Measurements from ENCODE around the gene FOXD2. TPM values are rescaled to one million over a fixed set of nuclear protein-coding genes. Genes with fewer than 3 reads are reported as not detected.
A peak's percentile ranks its signal among the peaks of the same experiment; 100 is the strongest.

Gene FOXD2
- total RNA-seq, 1 donor from 2014 or later: under 0.01 TPM

GRCh38 chr1:47402591-47402990 is 35.3 kb upstream of the FOXD2 start:
- Histone ChIP-seq H3K27ac (ENCODE audit: low read depth, low read length) (no peak overlapping the region), H3K9me3 (ENCODE audit: control insufficient read depth in 3 of 3, low read length in 3 of 3) (no peaks in the 10 kb centered on the region), H3K36me3 (ENCODE audit: control insufficient read depth in 3 of 3, insufficient read depth in 3 of 3, low read length in 3 of 3) (no peaks in the 10 kb centered on the region), H3K27me3 (ENCODE audit: control insufficient read depth in 3 of 3, insufficient read depth in 3 of 3, low read length in 3 of 3) (peaks cover 20 to 40% (median 34%) of the 10 kb centered on the region in 3 donors), H3K4me3 (ENCODE audit: low read length in 3 of 3) (no peak overlapping the region), H3K9ac (ENCODE audit: low read depth in 1 of 3, low read length in 3 of 3) (no peak overlapping the region), H3K4me1 (ENCODE audit: control insufficient read depth in 3 of 3, insufficient read depth in 3 of 3, low read length in 3 of 3) (no peaks in the 10 kb centered on the region)

GRCh38 chr1:47403321-47403910 is 34.4 kb upstream of the FOXD2 start:
- Histone ChIP-seq H3K27me3 (ENCODE audit: control insufficient read depth in 3 of 3, insufficient read depth in 3 of 3, low read length in 3 of 3) (peaks cover 20 to 40% (median 34%) of the 10 kb centered on the region in 3 donors), H3K9ac (ENCODE audit: low read depth in 1 of 3, low read length in 3 of 3) (no peak overlapping the region), H3K27ac (ENCODE audit: low read depth, low read length) (no peak overlapping the region), H3K4me1 (ENCODE audit: control insufficient read depth in 3 of 3, insufficient read depth in 3 of 3, low read length in 3 of 3) (no peaks in the 10 kb centered on the region), H3K4me3 (ENCODE audit: low read length in 3 of 3) (no peak overlapping the region), H3K9me3 (ENCODE audit: control insufficient read depth in 3 of 3, low read length in 3 of 3) (no peaks in the 10 kb centered on the region), H3K36me3 (ENCODE audit: control insufficient read depth in 3 of 3, insufficient read depth in 3 of 3, low read length in 3 of 3) (no peaks in the 10 kb centered on the region)

GRCh38 chr1:47405697-47406096 is 32.1 kb upstream of the FOXD2 start:
- Histone ChIP-seq H3K27ac (ENCODE audit: low read depth, low read length) (no peak overlapping the region), H3K4me3 (ENCODE audit: low read length in 3 of 3) (no peak overlapping the region), H3K4me1 (ENCODE audit: control insufficient read depth in 3 of 3, insufficient read depth in 3 of 3, low read length in 3 of 3) (peaks cover 0 to 6% (median 0%) of the 10 kb centered on the region in 3 donors), H3K36me3 (ENCODE audit: control insufficient read depth in 3 of 3, insufficient read depth in 3 of 3, low read length in 3 of 3) (no peaks in the 10 kb centered on the region), H3K9ac (ENCODE audit: low read depth in 1 of 3, low read length in 3 of 3) (no peak overlapping the region), H3K27me3 (ENCODE audit: control insufficient read depth in 3 of 3, insufficient read depth in 3 of 3, low read length in 3 of 3) (peaks cover 11 to 35% (median 23%) of the 10 kb centered on the region in 3 donors), H3K9me3 (ENCODE audit: control insufficient read depth in 3 of 3, low read length in 3 of 3) (no peaks in the 10 kb centered on the region)

- Histone ChIP-seq H3K4me3 (ENCODE audit: low read length in 3 of 3) (no peak overlapping the region), H3K4me1 (ENCODE audit: control insufficient read depth in 3 of 3, insufficient read depth in 3 of 3, low read length in 3 of 3) (peaks cover 0 to 6% (median 0%) of the 10 kb centered on the region in 3 donors), H3K9me3 (ENCODE audit: control insufficient read depth in 3 of 3, low read length in 3 of 3) (no peaks in the 10 kb centered on the region), H3K27me3 (ENCODE audit: control insufficient read depth in 3 of 3, insufficient read depth in 3 of 3, low read length in 3 of 3) (peaks cover 3 to 29% (median 13%) of the 10 kb centered on the region in 3 donors), H3K36me3 (ENCODE audit: control insufficient read depth in 3 of 3, insufficient read depth in 3 of 3, low read length in 3 of 3) (no peaks in the 10 kb centered on the region), H3K9ac (ENCODE audit: low read depth in 1 of 3, low read length in 3 of 3) (no peak overlapping the region), H3K27ac (ENCODE audit: low read depth, low read length) (no peak overlapping the region)
Observed at GRCh38 chr1:47406966-47407365, 30.9 kb upstream of the FOXD2 start.

- H3K36me3 ChIP-seq (ENCODE audit: control insufficient read depth in 3 of 3, insufficient read depth in 3 of 3, low read length in 3 of 3): no peaks in the 10 kb centered on the region
- no peaks in the 10 kb centered on the region for H3K9me3 ChIP-seq (ENCODE audit: control insufficient read depth in 3 of 3, low read length in 3 of 3)
- H3K9ac ChIP-seq (ENCODE audit: low read depth in 1 of 3, low read length in 3 of 3): no peak overlapping the region
- H3K27me3 ChIP-seq (ENCODE audit: control insufficient read depth in 3 of 3, insufficient read depth in 3 of 3, low read length in 3 of 3): peaks cover 3 to 24% (median 12%) of the 10 kb centered on the region in 3 donors
- peaks cover 0 to 6% (median 0%) of the 10 kb centered on the region in 3 donors for H3K4me1 ChIP-seq (ENCODE audit: control insufficient read depth in 3 of 3, insufficient read depth in 3 of 3, low read length in 3 of 3)
- H3K4me3 ChIP-seq (ENCODE audit: low read length in 3 of 3): no peak overlapping the region
- no peak overlapping the region for H3K27ac ChIP-seq (ENCODE audit: low read depth, low read length)
Observed at GRCh38 chr1:47407481-47407880, 30.4 kb upstream of the FOXD2 start.

- no peak overlapping the region for H3K9ac ChIP-seq (ENCODE audit: low read depth in 1 of 3, low read length in 3 of 3)
- H3K4me1 ChIP-seq (ENCODE audit: control insufficient read depth in 3 of 3, insufficient read depth in 3 of 3, low read length in 3 of 3): peaks cover 0 to 6% (median 0%) of the 10 kb centered on the region in 3 donors
- no peaks in the 10 kb centered on the region for H3K36me3 ChIP-seq (ENCODE audit: control insufficient read depth in 3 of 3, insufficient read depth in 3 of 3, low read length in 3 of 3)
- no peak overlapping the region for H3K4me3 ChIP-seq (ENCODE audit: low read length in 3 of 3)
- peaks cover 4 to 19% (median 11%) of the 10 kb centered on the region in 3 donors for H3K27me3 ChIP-seq (ENCODE audit: control insufficient read depth in 3 of 3, insufficient read depth in 3 of 3, low read length in 3 of 3)
- no peak overlapping the region for H3K27ac ChIP-seq (ENCODE audit: low read depth, low read length)
- no peaks in the 10 kb centered on the region for H3K9me3 ChIP-seq (ENCODE audit: control insufficient read depth in 3 of 3, low read length in 3 of 3)
Observed at GRCh38 chr1:47409311-47410067, 28.4 kb upstream of the FOXD2 start.

- Histone ChIP-seq H3K4me1 (ENCODE audit: control insufficient read depth in 3 of 3, insufficient read depth in 3 of 3, low read length in 3 of 3) (peaks cover 0 to 6% (median 0%) of the 10 kb centered on the region in 3 donors), H3K9ac (ENCODE audit: low read depth in 1 of 3, low read length in 3 of 3) (no peak overlapping the region), H3K27ac (ENCODE audit: low read depth, low read length) (no peak overlapping the region), H3K27me3 (ENCODE audit: control insufficient read depth in 3 of 3, insufficient read depth in 3 of 3, low read length in 3 of 3) (peaks cover 8 to 25% (median 15%) of the 10 kb centered on the region in 3 donors), H3K4me3 (ENCODE audit: low read length in 3 of 3) (no peak overlapping the region), H3K9me3 (ENCODE audit: control insufficient read depth in 3 of 3, low read length in 3 of 3) (no peaks in the 10 kb centered on the region), H3K36me3 (ENCODE audit: control insufficient read depth in 3 of 3, insufficient read depth in 3 of 3, low read length in 3 of 3) (no peaks in the 10 kb centered on the region)
Observed at GRCh38 chr1:47410068-47410455, 27.8 kb upstream of the FOXD2 start.

- H3K9me3 ChIP-seq (ENCODE audit: control insufficient read depth in 3 of 3, low read length in 3 of 3): no peaks in the 10 kb centered on the region
- H3K27ac ChIP-seq (ENCODE audit: low read depth, low read length): no peak overlapping the region
- peaks cover 16 to 29% (median 16%) of the 10 kb centered on the region in 3 donors for H3K27me3 ChIP-seq (ENCODE audit: control insufficient read depth in 3 of 3, insufficient read depth in 3 of 3, low read length in 3 of 3)
- H3K4me3 ChIP-seq (ENCODE audit: low read length in 3 of 3): no peak overlapping the region
- H3K36me3 ChIP-seq (ENCODE audit: control insufficient read depth in 3 of 3, insufficient read depth in 3 of 3, low read length in 3 of 3): no peaks in the 10 kb centered on the region
- H3K4me1 ChIP-seq (ENCODE audit: control insufficient read depth in 3 of 3, insufficient read depth in 3 of 3, low read length in 3 of 3): peaks cover 0 to 6% (median 0%) of the 10 kb centered on the region in 3 donors
- no peak overlapping the region for H3K9ac ChIP-seq (ENCODE audit: low read depth in 1 of 3, low read length in 3 of 3)
Observed at GRCh38 chr1:47411436-47411835, 26.4 kb upstream of the FOXD2 start.

GRCh38 chr1:47412437-47412836 is 25.4 kb upstream of the FOXD2 start:
- Histone ChIP-seq H3K9ac (ENCODE audit: low read depth in 1 of 3, low read length in 3 of 3) (no peak overlapping the region), H3K9me3 (ENCODE audit: control insufficient read depth in 3 of 3, low read length in 3 of 3) (no peaks in the 10 kb centered on the region), H3K4me1 (ENCODE audit: control insufficient read depth in 3 of 3, insufficient read depth in 3 of 3, low read length in 3 of 3) (peaks cover 0 to 6% (median 0%) of the 10 kb centered on the region in 3 donors), H3K4me3 (ENCODE audit: low read length in 3 of 3) (no peak overlapping the region), H3K27me3 (ENCODE audit: control insufficient read depth in 3 of 3, insufficient read depth in 3 of 3, low read length in 3 of 3) (peaks cover 23 to 39% (median 26%) of the 10 kb centered on the region in 3 donors), H3K36me3 (ENCODE audit: control insufficient read depth in 3 of 3, insufficient read depth in 3 of 3, low read length in 3 of 3) (no peaks in the 10 kb centered on the region), H3K27ac (ENCODE audit: low read depth, low read length) (no peak overlapping the region)

GRCh38 chr1:47415728-47416318 is 22.0 kb upstream of the FOXD2 start, which contains the start of gene FOXE3:
Gene FOXE3, plus strand, starts transcription at chr1:47416285. Its CDS starts 31 bp downstream, at chr1:47416316.
- Histone ChIP-seq H3K9ac (ENCODE audit: low read depth in 1 of 3, low read length in 3 of 3) (no peak within 1 kb of the TSS), H3K4me1 (ENCODE audit: control insufficient read depth in 3 of 3, insufficient read depth in 3 of 3, low read length in 3 of 3) (no peaks in the 10 kb centered on the region), H3K27ac (ENCODE audit: low read depth, low read length) (no peak within 1 kb of the TSS), H3K4me3 (ENCODE audit: low read length in 3 of 3) (peak within 1 kb of the TSS in 1 of 3 donors; percentile 35), H3K27me3 (ENCODE audit: control insufficient read depth in 3 of 3, insufficient read depth in 3 of 3, low read length in 3 of 3) (peaks cover 43 to 56% (median 45%) of the 10 kb centered on the region in 3 donors), H3K9me3 (ENCODE audit: control insufficient read depth in 3 of 3, low read length in 3 of 3) (no peaks in the 10 kb centered on the region), H3K36me3 (ENCODE audit: control insufficient read depth in 3 of 3, insufficient read depth in 3 of 3, low read length in 3 of 3) (no peaks in the 10 kb centered on the region)

All from skeletal muscle tissue (tissue), 4 donors.